Activated CD4-positive, alpha-beta T cell treated with anti-CD3 and anti-CD28 coated beads, Interleukin-2, amount 10 ng/mL, durations not matched to agents 24 days and 14 days (primary cell): ENCODE measurements around the gene ACTR3. TPM values are rescaled to one million over a fixed set of nuclear protein-coding genes. Genes with fewer than 3 reads are reported as not detected.

Experiments
- DNase-seq: peaks from one replicate; pipeline ENCODE4 v3.0.0; 2022
- H3K27ac Mint-ChIP-seq: one replicate; pipeline ENCODE4 v1.8.0; 2022; ENCODE audit warnings: mild to moderate bottlenecking, mixed read lengths
- H3K27me3 Mint-ChIP-seq: one replicate; pipeline ENCODE4 v1.8.0; 2022; ENCODE audit warnings: mixed read lengths
- H3K36me3 Mint-ChIP-seq: one replicate; pipeline ENCODE4 v1.8.0; 2022; ENCODE audit warnings: low read depth, mild to moderate bottlenecking, mixed read lengths
- H3K4me1 Mint-ChIP-seq: one replicate; pipeline ENCODE4 v1.8.0; 2021; ENCODE audit warnings: mixed read lengths
- H3K4me3 Mint-ChIP-seq: one replicate; pipeline ENCODE4 v1.8.0; 2022; ENCODE audit warnings: mild to moderate bottlenecking, moderate library complexity, mixed read lengths
- H3K9me3 Mint-ChIP-seq: one replicate; pipeline ENCODE4 v1.8.0; 2021; ENCODE audit warnings: mixed read lengths
- intact Hi-C: fragments of 100-400 bp; cut with micrococcal nuclease; formaldehyde crosslinking; loops from one replicate; pipeline ENCODE4 v1.15.1; 2023
- total RNA-seq: library from RNA; stranded (reverse); gene quantifications from 2 replicates; pipeline ENCODE4 v1.2.3, GENCODE V29; 2022

ACTR3 gene
- total RNA-seq, 1 donor from 2014 or later, result 460 TPM

- peaks cover 45% of the 10 kb centered on the region for H3K4me1 Mint-ChIP-seq
- peaks cover 30% of the 10 kb centered on the region for H3K36me3 Mint-ChIP-seq
These were observed 3.3 kb upstream of the ACTR3 start for GRCh38 chr2:113886479-113887008.

GRCh38 chr2:113887009-113887792, 2.7 kb upstream of the ACTR3 start:
- intact Hi-C loops, result loop anchor here (5.0 kb wide), 1 partner anchor 715 kb away; the partner anchor contains the start of gene PSD4
- H3K4me3 Mint-ChIP-seq, result peak overlapping the region; percentile 94
- peak; percentile 66 for DNase-seq
- peaks cover 47% of the 10 kb centered on the region for H3K4me1 Mint-ChIP-seq
- H3K36me3 Mint-ChIP-seq, result peaks cover 30% of the 10 kb centered on the region
- H3K9me3 Mint-ChIP-seq, result no peaks in the 10 kb centered on the region
- no peaks in the 10 kb centered on the region for H3K27me3 Mint-ChIP-seq
- H3K27ac Mint-ChIP-seq, result peak overlapping the region; percentile 96

More at GRCh38 chr2:113886479-113887008, 3.3 kb upstream of the ACTR3 start:
- DNase-seq, result peak; percentile 84
- H3K27ac Mint-ChIP-seq, result peak overlapping the region; percentile 96
- intact Hi-C loops, result loop anchor here (1.0 to 5.0 kb wide), 2 partner anchors 37 to 714 kb away; partner anchors contain the start of gene PSD4
- H3K27me3 Mint-ChIP-seq, result no peaks in the 10 kb centered on the region
- peak overlapping the region; percentile 94 for H3K4me3 Mint-ChIP-seq
- no peaks in the 10 kb centered on the region for H3K9me3 Mint-ChIP-seq

GRCh38 chr2:113888641-113889470, 1.0 kb upstream of the ACTR3 start:
- intact Hi-C loops, result loop anchor here (1.0 to 5.0 kb wide), 2 partner anchors 13 to 717 kb away; partner anchors contain the start of gene PSD4
- no peaks in the 10 kb centered on the region for H3K9me3 Mint-ChIP-seq
- no peaks in the 10 kb centered on the region for H3K27me3 Mint-ChIP-seq
- peaks cover 60% of the 10 kb centered on the region for H3K4me1 Mint-ChIP-seq
- H3K4me3 Mint-ChIP-seq, result peak overlapping the region; percentile 94
- no peak for DNase-seq
- peak overlapping the region; percentile 99 for H3K27ac Mint-ChIP-seq
- H3K36me3 Mint-ChIP-seq, result peaks cover 41% of the 10 kb centered on the region

GRCh38 chr2:113890253-113891235, 655 bp downstream of the ACTR3 start:
- Mint-ChIP-seq H3K4me1 (peaks cover 66% of the 10 kb centered on the region), H3K27ac (peak overlapping the region; percentile 99), H3K36me3 (peaks cover 46% of the 10 kb centered on the region), H3K27me3 (no peaks in the 10 kb centered on the region), H3K9me3 (no peaks in the 10 kb centered on the region), H3K4me3 (peak overlapping the region; percentile 94)
- intact Hi-C loops, result loop anchor here (1.0 to 2.0 kb wide), 4 partner anchors 88 to 198 kb away; partner anchors contain the start of gene SLC35F5
- DNase-seq, result peak; percentile 92

GRCh38 chr2:113891265-113891959, 1.5 kb downstream of the ACTR3 start:
- intact Hi-C loops, result loop anchor here (2.0 kb wide), 1 partner anchor 87 kb away; no protein-coding TSS in a partner anchor
- Mint-ChIP-seq H3K4me3 (peak overlapping the region; percentile 94), H3K36me3 (peaks cover 54% of the 10 kb centered on the region), H3K27me3 (no peaks in the 10 kb centered on the region), H3K4me1 (peaks cover 71% of the 10 kb centered on the region), H3K9me3 (no peaks in the 10 kb centered on the region), H3K27ac (peak overlapping the region; percentile 98)
- DNase-seq, result no peak

- peaks cover 56% of the 10 kb centered on the region for H3K36me3 Mint-ChIP-seq
- H3K4me1 Mint-ChIP-seq, result peaks cover 69% of the 10 kb centered on the region
- peak overlapping the region; percentile 94 for H3K4me3 Mint-ChIP-seq
- H3K9me3 Mint-ChIP-seq, result no peaks in the 10 kb centered on the region
- intact Hi-C loops, result no loop called here
- DNase-seq, result peak; percentile 59
- H3K27me3 Mint-ChIP-seq, result no peaks in the 10 kb centered on the region
- peak overlapping the region; percentile 80 for H3K27ac Mint-ChIP-seq
These were observed 2.3 kb downstream of the ACTR3 start for GRCh38 chr2:113892004-113892710.

- H3K9me3 Mint-ChIP-seq, result no peaks in the 10 kb centered on the region
- DNase-seq, result peak; percentile 54
These were observed 4.4 kb downstream of the ACTR3 start for GRCh38 chr2:113894156-113894743.

GRCh38 chr2:113895301-113895700, 5.4 kb downstream of the ACTR3 start:
- DNase-seq, result no peak
- no peaks in the 10 kb centered on the region for H3K27me3 Mint-ChIP-seq
- peak overlapping the region; percentile 80 for H3K27ac Mint-ChIP-seq
- peaks cover 65% of the 10 kb centered on the region for H3K36me3 Mint-ChIP-seq
- H3K4me3 Mint-ChIP-seq, result peak overlapping the region; percentile 94
- peaks cover 69% of the 10 kb centered on the region for H3K4me1 Mint-ChIP-seq
- H3K9me3 Mint-ChIP-seq, result no peaks in the 10 kb centered on the region
- intact Hi-C loops, result loop anchor here (2.0 kb wide), 2 partner anchors 16 to 28 kb away; no protein-coding TSS in a partner anchor

More at GRCh38 chr2:113894156-113894743, 4.4 kb downstream of the ACTR3 start:
- Mint-ChIP-seq H3K27me3 (no peaks in the 10 kb centered on the region), H3K27ac (peak overlapping the region; percentile 80), H3K4me3 (peak overlapping the region; percentile 94), H3K4me1 (peaks cover 59% of the 10 kb centered on the region), H3K36me3 (peaks cover 57% of the 10 kb centered on the region)
- intact Hi-C loops, result loop anchor here (2.0 kb wide), 2 partner anchors 17 to 29 kb away; no protein-coding TSS in a partner anchor

GRCh38 chr2:113895819-113896563, 6.1 kb downstream of the ACTR3 start:
- no peaks in the 10 kb centered on the region for H3K27me3 Mint-ChIP-seq
- H3K4me1 Mint-ChIP-seq, result peaks cover 76% of the 10 kb centered on the region
- DNase-seq, result peak; percentile 55
- H3K36me3 Mint-ChIP-seq, result peaks cover 67% of the 10 kb centered on the region
- intact Hi-C loops, result loop anchor here (2.0 kb wide), 2 partner anchors 15 to 27 kb away; no protein-coding TSS in a partner anchor
- peak overlapping the region; percentile 80 for H3K27ac Mint-ChIP-seq
- peak overlapping the region; percentile 94 for H3K4me3 Mint-ChIP-seq
- no peaks in the 10 kb centered on the region for H3K9me3 Mint-ChIP-seq

- Mint-ChIP-seq H3K9me3 (no peaks in the 10 kb centered on the region), H3K27ac (no peak overlapping the region), H3K4me1 (peaks cover 81% of the 10 kb centered on the region), H3K4me3 (peak overlapping the region; percentile 94), H3K36me3 (peaks cover 62% of the 10 kb centered on the region), H3K27me3 (no peaks in the 10 kb centered on the region)
- no peak for DNase-seq
- intact Hi-C loops, result no loop called here
These were observed 6.9 kb downstream of the ACTR3 start for GRCh38 chr2:113896791-113897190.

- no peaks in the 10 kb centered on the region for H3K9me3 Mint-ChIP-seq
- intact Hi-C loops, result no loop called here
- H3K36me3 Mint-ChIP-seq, result peaks cover 55% of the 10 kb centered on the region
- no peak for DNase-seq
- no peaks in the 10 kb centered on the region for H3K27me3 Mint-ChIP-seq
- H3K27ac Mint-ChIP-seq, result peak overlapping the region; percentile 14
- peak overlapping the region; percentile 37 for H3K4me3 Mint-ChIP-seq
- peaks cover 80% of the 10 kb centered on the region for H3K4me1 Mint-ChIP-seq
These were observed 8.2 kb downstream of the ACTR3 start for GRCh38 chr2:113898081-113898480.
